HFFc6 (cell line): ENCODE results near the gene CNFN. TPM values are rescaled to one million over a fixed set of nuclear protein-coding genes. Genes with fewer than 3 reads are reported as not detected.
A peak's percentile ranks its signal among the peaks of the same experiment; 100 is the strongest.

Source experiments
- DNase-seq: peaks from one replicate; pipeline ENCODE4 v3.0.0-alpha.2; 2018
- H3K27ac Mint-ChIP-seq: 2 replicates; pipeline ENCODE4 v1.8.0; 2020; ENCODE audit warnings: mild to moderate bottlenecking, mixed read lengths
- H3K27me3 Mint-ChIP-seq: 2 replicates; pipeline ENCODE4 v1.8.0; 2021; ENCODE audit warnings: mild to moderate bottlenecking, moderate library complexity, mixed read lengths; ENCODE audit not compliant: insufficient read depth
- H3K36me3 Mint-ChIP-seq: 2 replicates; pipeline ENCODE4 v1.8.0; 2021; ENCODE audit warnings: low read depth, mixed read lengths
- H3K4me1 Mint-ChIP-seq: 2 replicates; pipeline ENCODE4 v1.8.0; 2020; ENCODE audit warnings: low read depth, mixed read lengths
- H3K4me3 Mint-ChIP-seq: 2 replicates; pipeline ENCODE4 v1.8.0; 2020; ENCODE audit warnings: mild to moderate bottlenecking, moderate library complexity, mixed read lengths
- H3K9me3 Mint-ChIP-seq: 2 replicates; pipeline ENCODE4 v1.8.0; 2020; ENCODE audit warnings: mild to moderate bottlenecking, mixed read lengths
- CTCF ChIP-seq: fragments of 200-600 bp; sonication (generic); IDR thresholded peaks from 2 replicates; pipeline ENCODE4 v1.5.0; 2021; ENCODE audit warnings: antibody characterized with exemption, mild to moderate bottlenecking
- long read RNA-seq: library from polyadenylated mRNA; unstranded; transcript quantifications from one replicate; pipeline ENCODE4 v2.0.0, GENCODE V29; 2019
- total RNA-seq, 6 experiments: library from RNA; stranded (reverse); fragmentation: NEBNext Ultra II Directional; extraction: Animal tissue kit (Norgen Biotek cat#: 25700); gene quantifications; 2 replicates in 1 of 6; 3 replicates in 5 of 6; pipeline ENCODE4 v1.2.3, GENCODE V29; 2021

Gene CNFN
- total RNA-seq, result under 1 TPM; 0.48 to 0.80 (median 0.68) TPM
- long read RNA-seq, partial matches to known transcripts, result 2 of 2 reads
- long read RNA-seq, other reads (novel, unspliced or antisense), result 0 of 2 reads

GRCh38 chr19:42389899-42390298, at the start of gene CNFN:
TSS of gene CNFN (minus strand) at chr19:42390297. CDS start at chr19:42389037, 1,260 bp downstream.
- TF ChIP-seq CTCF, result no peak
- no peak within 1 kb of the TSS for H3K27ac Mint-ChIP-seq
- peaks cover 23% of the 10 kb centered on the region for H3K27me3 Mint-ChIP-seq
- H3K4me3 Mint-ChIP-seq, result no peak within 1 kb of the TSS
- H3K4me1 Mint-ChIP-seq, result peaks cover 7% of the 10 kb centered on the region
- no peaks in the 10 kb centered on the region for H3K9me3 Mint-ChIP-seq
- no peaks in the 10 kb centered on the region for H3K36me3 Mint-ChIP-seq
- DNase-seq, result no peak

GRCh38 chr19:42436006-42436405, 45.9 kb upstream of the CNFN start:
- TF ChIP-seq CTCF, result no peak
- Mint-ChIP-seq H3K27ac (no peak overlapping the region), H3K9me3 (no peaks in the 10 kb centered on the region), H3K36me3 (no peaks in the 10 kb centered on the region), H3K27me3 (peaks cover 8% of the 10 kb centered on the region), H3K4me1 (peaks cover 29% of the 10 kb centered on the region), H3K4me3 (no peak overlapping the region)
- no peak for DNase-seq

GRCh38 chr19:42435316-42435715, 45.2 kb upstream of the CNFN start:
- no peaks in the 10 kb centered on the region for H3K36me3 Mint-ChIP-seq
- no peak for DNase-seq
- peaks cover 2% of the 10 kb centered on the region for H3K27me3 Mint-ChIP-seq
- H3K4me1 Mint-ChIP-seq, result peaks cover 29% of the 10 kb centered on the region
- no peak for TF ChIP-seq CTCF
- H3K4me3 Mint-ChIP-seq, result no peak overlapping the region
- H3K27ac Mint-ChIP-seq, result no peak overlapping the region
- no peaks in the 10 kb centered on the region for H3K9me3 Mint-ChIP-seq

GRCh38 chr19:42433503-42434260, 43.6 kb upstream of the CNFN start:
- Mint-ChIP-seq H3K9me3 (no peaks in the 10 kb centered on the region), H3K27me3 (peaks cover 2% of the 10 kb centered on the region), H3K36me3 (no peaks in the 10 kb centered on the region), H3K27ac (no peak overlapping the region), H3K4me1 (peaks cover 29% of the 10 kb centered on the region), H3K4me3 (no peak overlapping the region)
- DNase-seq, result peak; percentile 18
- peak; percentile 78 for TF ChIP-seq CTCF

- Mint-ChIP-seq H3K4me1 (peaks cover 23% of the 10 kb centered on the region), H3K27me3 (peaks cover 4% of the 10 kb centered on the region; the same call in 1 of the 2 replicates), H3K36me3 (no peaks in the 10 kb centered on the region), H3K27ac (no peak overlapping the region), H3K9me3 (no peaks in the 10 kb centered on the region), H3K4me3 (no peak overlapping the region)
- DNase-seq, result no peak
- TF ChIP-seq CTCF, result no peak
Observed at GRCh38 chr19:42431486-42431885, 41.4 kb upstream of the CNFN start.
